H1 (cell line): Measurements from ENCODE around the gene COL5A1. TPM values are rescaled to one million over a fixed set of nuclear protein-coding genes. Genes with fewer than 3 reads are reported as not detected.

Experiments used
- CTCF ChIA-PET: fragments of 300-600 bp; sonication (Branson Sonifier 250); formaldehyde crosslinking; loops from one replicate; lab custom pipeline; 2021; ENCODE audit not compliant: partially characterized antibody; lab: Charles Lee
- POLR2A ChIA-PET: fragments of 300-600 bp; sonication (Branson Sonifier 250); formaldehyde crosslinking; loops from one replicate; lab custom pipeline; 2021; ENCODE audit warnings: inconsistent platforms; ENCODE audit not compliant: partially characterized antibody; lab: Charles Lee
- DNase-seq, 2 experiments: peaks; one replicate each; pipeline versions ENCODE4 v3.0.0 to v3.0.0-alpha.2; 2010 to 2022; ENCODE audit warnings: low spot score in 2 of 2, low read depth in 1 of 2, mixed read lengths in 1 of 2
- FAIRE-seq: peaks from 2 replicates; lab custom pipeline; 2011; peaks lifted over from hg19 to GRCh38; lab: Jason Lieb, UNC
- H2AFZ ChIP-seq: 2 replicates; pipeline ENCODE4 v1.8.1; 2012; ENCODE audit warnings: low read length, inconsistent platforms
- H2AK5ac ChIP-seq: 2 replicates; pipeline ENCODE4 v1.6.1; 2013; ENCODE audit warnings: low read depth, low read length
- H2BK120ac ChIP-seq: replicated peaks from 2 replicates; pipeline ENCODE3; 2013; ENCODE audit warnings: low read depth, low read length, inconsistent platforms
- H2BK12ac ChIP-seq: 2 replicates; pipeline ENCODE4 v1.6.1; 2013; ENCODE audit warnings: low read depth, low read length
- H2BK15ac ChIP-seq: 2 replicates; pipeline ENCODE4 v1.6.1; 2013; ENCODE audit warnings: low read length
- H2BK20ac ChIP-seq: 2 replicates; pipeline ENCODE4 v1.6.1; 2013; ENCODE audit warnings: low read length
- H2BK5ac ChIP-seq: 2 replicates; pipeline ENCODE4 v1.6.1; 2013; ENCODE audit warnings: low read depth, low read length
- H3K14ac ChIP-seq: 2 replicates; pipeline ENCODE4 v1.6.1; 2013; ENCODE audit warnings: inconsistent platforms; ENCODE audit not compliant: insufficient read length
- H3K18ac ChIP-seq: 2 replicates; pipeline ENCODE4 v1.6.1; 2013; ENCODE audit warnings: low read length; ENCODE audit errors: extremely low read depth
- H3K23ac ChIP-seq: 2 replicates; pipeline ENCODE4 v1.6.1; 2013; ENCODE audit warnings: inconsistent platforms; ENCODE audit not compliant: insufficient read length
- H3K23me2 ChIP-seq: 2 replicates; pipeline ENCODE4 v1.6.1; 2013; ENCODE audit warnings: low read depth, low read length
- H3K27ac ChIP-seq: 2 replicates; pipeline ENCODE4 v1.6.1; 2011; ENCODE audit warnings: low read depth, low read length, inconsistent platforms
- H3K27me3 ChIP-seq, 4 experiments: replicated peaks in 1 of 4; 1 replicate in 1 of 4; 2 replicates in 3 of 4; pipeline versions ENCODE4 v1.6.1 to v1.8.1; 2011 to 2013; ENCODE audit warnings: low read length in 3 of 4, mild to moderate bottlenecking in 3 of 4, inconsistent platforms in 2 of 4, mixed read lengths in 2 of 4, moderate library complexity in 1 of 4; ENCODE audit not compliant: control insufficient read depth in 3 of 4, insufficient read depth in 3 of 4; ENCODE audit errors: extremely low read depth in 1 of 4
- H3K36me3 ChIP-seq, 4 experiments: 2 replicates each; pipeline versions ENCODE4 v1.6.1 to v1.8.1; 2011 to 2013; ENCODE audit warnings: mild to moderate bottlenecking in 4 of 4, low read length in 3 of 4, moderate library complexity in 2 of 4, control low read depth in 1 of 4, inconsistent platforms in 1 of 4; ENCODE audit not compliant: insufficient read depth in 4 of 4, control insufficient read depth in 2 of 4
- H3K4ac ChIP-seq: replicated peaks from 2 replicates; pipeline ENCODE3; 2013; ENCODE audit warnings: low read length, low read depth, mixed read lengths, inconsistent platforms; ENCODE audit not compliant: insufficient read length
- H3K4me1 ChIP-seq, 4 experiments: replicated peaks in 1 of 4; 1 replicate in 1 of 4; 2 replicates in 3 of 4; pipeline versions ENCODE4 v1.6.1 to v1.8.1; 2011 to 2013; ENCODE audit warnings: low read length in 3 of 4, inconsistent platforms in 2 of 4, mixed read lengths in 1 of 4; ENCODE audit not compliant: insufficient read depth in 4 of 4, control insufficient read depth in 3 of 4
- H3K4me2 ChIP-seq, 2 experiments: 2 replicates each; pipeline versions ENCODE4 v1.6.1 to v1.8.1; 2011 to 2013; ENCODE audit warnings: low read depth in 2 of 2, low read length in 2 of 2, control low read depth in 1 of 2, inconsistent platforms in 1 of 2, mild to moderate bottlenecking in 1 of 2; ENCODE audit not compliant: insufficient read depth in 1 of 2
- H3K4me3 ChIP-seq, 4 experiments: fragments of 200-600, 300-600 bp in 1 of 4; sonication (generic), shearing (Covaris generic), sonication (Bioruptor Twin) in 1 of 4; 2 replicates each; pipeline versions ENCODE4 v1.5.1 to v1.8.1; 2011 to 2016; ENCODE audit warnings: low read length in 4 of 4, low read depth in 3 of 4, control low read depth in 2 of 4, inconsistent platforms in 2 of 4, mild to moderate bottlenecking in 2 of 4, mixed read lengths in 1 of 4, moderate library complexity in 1 of 4; ENCODE audit not compliant: insufficient read depth in 2 of 4; ENCODE audit errors: extremely low read depth in 1 of 4
- H3K56ac ChIP-seq: replicated peaks from 2 replicates; pipeline ENCODE3; 2013; ENCODE audit warnings: low read depth, mild to moderate bottlenecking, mixed read lengths, low read length, inconsistent platforms; ENCODE audit not compliant: insufficient read length
- H3K79me1 ChIP-seq: 2 replicates; pipeline ENCODE4 v1.6.1; 2013; ENCODE audit warnings: low read depth, low read length, control low read depth
- H3K79me2 ChIP-seq, 2 experiments: 2 replicates each; pipeline versions ENCODE4 v1.6.1 to v1.8.1; 2012 to 2013; ENCODE audit warnings: low read length in 2 of 2, mild to moderate bottlenecking in 2 of 2, inconsistent platforms in 1 of 2; ENCODE audit not compliant: insufficient read depth in 2 of 2, control insufficient read depth in 1 of 2
- H3K9ac ChIP-seq, 4 experiments: replicated peaks in 1 of 4; 1 replicate in 1 of 4; 2 replicates in 3 of 4; pipeline versions ENCODE4 v1.6.1 to v1.8.1; 2011 to 2013; ENCODE audit warnings: low read depth in 3 of 4, low read length in 3 of 4, control low read depth in 2 of 4, mild to moderate bottlenecking in 2 of 4, moderate library complexity in 2 of 4, inconsistent platforms in 1 of 4; ENCODE audit errors: extremely low read depth in 1 of 4
- H3K9me3 ChIP-seq, 2 experiments: 2 replicates each; pipeline versions ENCODE4 v1.6.1 to v1.8.1; 2012 to 2013; ENCODE audit warnings: mild to moderate bottlenecking in 2 of 2, moderate library complexity in 2 of 2, control low read depth in 1 of 2, inconsistent platforms in 1 of 2, low read depth in 1 of 2, low read length in 1 of 2, mixed read lengths in 1 of 2; ENCODE audit not compliant: insufficient read depth in 2 of 2
- H4K20me1 ChIP-seq, 2 experiments: replicated peaks in 1 of 2; 2 replicates each; pipeline versions ENCODE3 to v1.8.1; 2011 to 2013; ENCODE audit warnings: inconsistent platforms in 2 of 2, low read length in 2 of 2, mild to moderate bottlenecking in 1 of 2; ENCODE audit not compliant: insufficient read depth in 2 of 2, control insufficient read depth in 1 of 2
- H4K5ac ChIP-seq: 2 replicates; pipeline ENCODE4 v1.6.1; 2013; ENCODE audit warnings: low read length, low read depth, mixed read lengths, inconsistent platforms; ENCODE audit not compliant: insufficient read length
- H4K8ac ChIP-seq: 2 replicates; pipeline ENCODE4 v1.8.0; 2013; ENCODE audit warnings: mild to moderate bottlenecking, moderate library complexity, low read length, inconsistent platforms; ENCODE audit not compliant: insufficient read depth; ENCODE audit errors: extremely low read depth
- H4K91ac ChIP-seq: replicated peaks from 2 replicates; pipeline ENCODE3; 2013; ENCODE audit warnings: low read length, mixed read lengths, inconsistent platforms; ENCODE audit not compliant: insufficient read length
- ATF3 ChIP-seq: IDR thresholded peaks from 2 replicates; pipeline ENCODE4 v1.6.1; 2011; ENCODE audit warnings: low read depth, mild to moderate bottlenecking, low read length; ENCODE audit not compliant: insufficient read depth
- BACH1 ChIP-seq: IDR thresholded peaks from 2 replicates; pipeline ENCODE4 v1.6.1; 2012; ENCODE audit warnings: low read length, improper control_type of control experiment
- GTF2F1 ChIP-seq: IDR thresholded peaks from 2 replicates; pipeline ENCODE4 v1.6.1; 2012; ENCODE audit warnings: low read depth, low read length, improper control_type of control experiment, borderline replicate concordance
- HDAC6 ChIP-seq: IDR thresholded peaks from one replicate; pipeline ENCODE4 v1.7.1; 2012; ENCODE audit warnings: low read depth, mild to moderate bottlenecking, inconsistent platforms, low read length, moderate library complexity
- KDM4A ChIP-seq: IDR thresholded peaks from one replicate; pipeline ENCODE4 v1.7.1; 2012; ENCODE audit warnings: low read depth, mild to moderate bottlenecking, moderate library complexity, low read length, inconsistent platforms; ENCODE audit not compliant: severe bottlenecking
- MAFK ChIP-seq: IDR thresholded peaks from 2 replicates; pipeline ENCODE4 v1.6.1; 2012; ENCODE audit warnings: low read depth, mild to moderate bottlenecking, improper control_type of control experiment, low read length
- PHF8 ChIP-seq: fragments of 200-600 bp; sonication (generic); conservative IDR thresholded peaks from 2 replicates; pipeline ENCODE4 v1.7.1; 2012; ENCODE audit warnings: low read depth, mild to moderate bottlenecking, inconsistent platforms, low read length, moderate library complexity
- RBBP5 ChIP-seq: IDR thresholded peaks from 2 replicates; pipeline ENCODE4 v1.7.1; 2012; ENCODE audit warnings: low read depth, mild to moderate bottlenecking, inconsistent platforms, low read length, moderate library complexity, borderline replicate concordance
- SP2 ChIP-seq: IDR thresholded peaks from 2 replicates; pipeline ENCODE4 v1.6.1; 2012; ENCODE audit warnings: mild to moderate bottlenecking, low read length, inconsistent platforms
- SUZ12 ChIP-seq: fragments of 200-600 bp; sonication (generic); IDR thresholded peaks from 2 replicates; pipeline ENCODE4 v1.6.1; 2012; ENCODE audit warnings: mild to moderate bottlenecking, inconsistent platforms, low read length, moderate library complexity, mixed read lengths
- TEAD4 ChIP-seq: IDR thresholded peaks from 2 replicates; pipeline ENCODE4 v1.6.1; 2012; ENCODE audit warnings: low read depth, low read length, inconsistent platforms, mixed read lengths
- YY1 ChIP-seq: IDR thresholded peaks from 2 replicates; pipeline ENCODE4 v1.6.1; 2011; ENCODE audit warnings: low read depth, mild to moderate bottlenecking, low read length
- WGBS, 2 experiments: shearing (Covaris generic) in 1 of 2; methylation state at CpG; one replicate each; pipeline versions ENCODE4 v1.1.6 to v1.1.7; 2013 to 2015; ENCODE audit warnings: low lambda C conversion rate in 2 of 2, mixed read lengths in 2 of 2, inconsistent platforms in 1 of 2, low coverage in 1 of 2, missing lambda C conversion rate in 1 of 2; ENCODE audit not compliant: insufficient replicate concordance in 2 of 2, insufficient coverage in 1 of 2, insufficient read length in 1 of 2; ENCODE audit errors: extremely low coverage in 1 of 2, missing lambda C conversion rate in 1 of 2; 5-methylcytosine and 5-hydroxymethylcytosine counted together
- polyA plus RNA-seq, 7 experiments: library from polyadenylated mRNA; depleted of rRNA in 3 of 7; stranded (reverse) in 5 of 7; unstranded in 2 of 7; fragments of >200 nt in 5 of 7; fragments of 200-250 nt in 2 of 7; gene quantifications; 1 replicate in 5 of 7; 2 replicates in 1 of 7; 4 replicates in 1 of 7; pipeline versions ENCODE4 v1.2.1 to v1.2.3, GENCODE V29; 2011 to 2013; ENCODE audit warnings: missing spikeins in 2 of 7, mixed read lengths in 2 of 7
- total RNA-seq: library from RNA; stranded (reverse); fragmentation: NEBNext Ultra II Directional; extraction: Animal tissue kit (Norgen Biotek cat#: 25700); gene quantifications from 2 replicates; pipeline ENCODE4 v1.2.1, GENCODE V29; 2021

COL5A1 gene
- total and polyA plus RNA-seq, 2 of the 8 experiments (the other 6 are each of a cell fraction or from before 2014, with no cell fraction given), result 3.8 to 12.0 TPM

GRCh38 chr9:134645607-134646365, 4.2 kb downstream of the COL5A1 start:
- Histone ChIP-seq H2BK5ac (no peak overlapping the region), H3K56ac (no peak overlapping the region), H2BK20ac (no peak overlapping the region), H2AK5ac (0 out of 2 replicates have a peak overlapping the region, but pooled peaks have one; percentile 17), H3K4me2 (no peak overlapping the region), H3K27ac (no peak overlapping the region), H3K36me3 (no peaks in the 10 kb centered on the region), H3K79me2 (no peaks in the 10 kb centered on the region), H3K4ac (no peak overlapping the region), H4K91ac (no peak overlapping the region), H3K79me1 (peaks cover 5% of the 10 kb centered on the region; the same call in 1 of the 2 replicates), H4K8ac (no peak overlapping the region; the same call in 1 of the 2 replicates), H2AFZ (no peak overlapping the region), H3K18ac (no peak overlapping the region; the same call in 1 of the 2 replicates), H3K4me1 (peaks cover 0 to 37% (median 14%) of the 10 kb centered on the region in 4 experiments; a peak in 6 of 7 replicates), H3K23me2 (no peaks in the 10 kb centered on the region; the same call in 1 of the 2 replicates), H2BK120ac (no peak overlapping the region), H3K14ac (no peak overlapping the region), H2BK15ac (no peak overlapping the region), H3K4me3 (no peak overlapping the region), H3K9ac (no peak overlapping the region), H2BK12ac (0 out of 2 replicates have a peak overlapping the region, but pooled peaks have one; percentile 1), H3K23ac (no peak overlapping the region), H3K27me3 (peaks cover 0 to 10% (median 7%) of the 10 kb centered on the region in 4 experiments; a peak in 5 of 7 replicates), H3K9me3 (no peaks in the 10 kb centered on the region), H4K20me1 (peaks cover 0 to 16% of the 10 kb centered on the region in 2 experiments), H4K5ac (no peak overlapping the region)
- 84% methylated on average over 9 of the region's 9 CpGs; no CpG with 5 or more reads in 1 of the 2 experiments for WGBS, 2 experiments
- ChIA-PET CTCF (interaction anchor here (1.0 to 2.2 kb wide), 12 partner anchors 9 to 198 kb away, joined by 3 to 7 read pairs (median 5); no protein-coding TSS in a partner anchor), POLR2A (interaction anchor here (0.7 to 1.4 kb wide), 2 partner anchors 10 to 12 kb away, joined by 3 to 4 read pairs; no protein-coding TSS in a partner anchor)
- no peak for FAIRE-seq
- DNase-seq, result no peak
- TF ChIP-seq ATF3 (no peak), GTF2F1 (no peak), HDAC6 (no peak), BACH1 (no peak), KDM4A (no peak), TEAD4 (no peak), SUZ12 (no peak), MAFK (no peak), SP2 (no peak), RBBP5 (no peak), PHF8 (no peak), YY1 (no peak)
